Hepatocyte (in vitro differentiated cells): Measurements from ENCODE around the gene INPP5D. TPM values are rescaled to one million over a fixed set of nuclear protein-coding genes. Genes with fewer than 3 reads are reported as not detected.

ENCODE experiments used
- DNase-seq: peaks from one replicate; pipeline ENCODE4 v3.0.0-alpha.2; 2016; ENCODE audit warnings: low spot score
- H2AFZ ChIP-seq: fragments of 200-600 bp; sonication (generic); 2 replicates; pipeline ENCODE4 v1.6.0; 2016; ENCODE audit warnings: antibody characterized with exemption, mild to moderate bottlenecking
- H3K27ac ChIP-seq: fragments of 200-600 bp; sonication (generic); 2 replicates; pipeline ENCODE4 v1.5.1; 2016; ENCODE audit warnings: mild to moderate bottlenecking
- H3K27me3 ChIP-seq: fragments of 200-600 bp; sonication (generic); 2 replicates; pipeline ENCODE4 v1.6.1; 2016
- H3K36me3 ChIP-seq: fragments of 200-600 bp; sonication (generic); replicated peaks from 2 replicates; pipeline ENCODE4 v1.5.1; 2016; ENCODE audit warnings: low read depth; ENCODE audit not compliant: insufficient read depth
- H3K4me1 ChIP-seq: fragments of 200-600 bp; sonication (generic); 2 replicates; pipeline ENCODE4 v1.5.1; 2016; ENCODE audit warnings: mild to moderate bottlenecking, moderate library complexity; ENCODE audit not compliant: insufficient read depth
- H3K4me2 ChIP-seq: fragments of 200-600 bp; sonication (generic); 2 replicates; pipeline ENCODE4 v1.6.0; 2016
- H3K4me3 ChIP-seq: fragments of 200-600 bp; sonication (generic); 2 replicates; pipeline ENCODE4 v1.5.1; 2016; ENCODE audit warnings: mild to moderate bottlenecking
- H3K79me2 ChIP-seq: fragments of 200-600 bp; sonication (generic); 2 replicates; pipeline ENCODE4 v1.6.0; 2017; ENCODE audit warnings: mild to moderate bottlenecking
- H3K9me2 ChIP-seq: fragments of 200-600 bp; sonication (generic); replicated peaks from 2 replicates; pipeline ENCODE4 v1.6.0; 2017; ENCODE audit warnings: mild to moderate bottlenecking; ENCODE audit not compliant: insufficient read depth
- H3K9me3 ChIP-seq: fragments of 200-600 bp; sonication (generic); 2 replicates; pipeline ENCODE4 v1.5.1; 2016; ENCODE audit warnings: low read depth, mild to moderate bottlenecking
- H4K20me1 ChIP-seq: fragments of 200-600 bp; sonication (generic); 2 replicates; pipeline ENCODE4 v1.6.0; 2016; ENCODE audit warnings: mild to moderate bottlenecking; ENCODE audit not compliant: insufficient read depth, poor library complexity, severe bottlenecking
- CTCF ChIP-seq: fragments of 200-600 bp; sonication (generic); IDR thresholded peaks from 2 replicates; pipeline ENCODE4 v1.5.1; 2016; ENCODE audit warnings: antibody characterized with exemption, mild to moderate bottlenecking; ENCODE audit not compliant: poor library complexity
- EZH2 ChIP-seq: fragments of 200-600 bp; sonication (generic); IDR thresholded peaks from 2 replicates; pipeline ENCODE4 v1.6.1; 2016; ENCODE audit warnings: antibody characterized with exemption, mild to moderate bottlenecking, borderline replicate concordance
- EZH2phosphoT487 ChIP-seq: fragments of 200-600 bp; sonication (generic); IDR thresholded peaks from one replicate; pipeline ENCODE4 v1.6.1; 2018; ENCODE audit warnings: antibody characterized with exemption, mild to moderate bottlenecking, low read depth, moderate library complexity; ENCODE audit not compliant: unreplicated experiment, severe bottlenecking
- WGBS: methylation state at CpG from one replicate; pipeline ENCODE4 v1.1.6; 2016; ENCODE audit warnings: low lambda C conversion rate; ENCODE audit errors: missing lambda C conversion rate; 5-methylcytosine and 5-hydroxymethylcytosine counted together
- polyA plus RNA-seq: library from polyadenylated mRNA; unstranded; fragments of >200 nt; fragmentation: Nextera tagmentation; extraction: Ambion mirVana; gene quantifications from 2 replicates; pipeline ENCODE4 v1.2.1, GENCODE V29; 2016
- total RNA-seq: library from RNA; depleted of rRNA; stranded (reverse); fragments of >200 nt; gene quantifications from 2 replicates; pipeline ENCODE4 v1.2.3, GENCODE V29; 2014

INPP5D gene
- total and polyA plus RNA-seq, 2 experiments from 2014 or later, result 3.3 to 5.2 TPM

GRCh38 chr2:233130481-233131020 lies 70.4 kb downstream of the INPP5D start:
- TF ChIP-seq EZH2 (no peak), CTCF (no peak), EZH2phosphoT487 (no peak)
- Histone ChIP-seq H3K4me2 (no peak overlapping the region), H2AFZ (no peak overlapping the region), H3K36me3 (no peaks in the 10 kb centered on the region), H3K4me3 (no peak overlapping the region), H3K27me3 (no peaks in the 10 kb centered on the region), H3K27ac (no peak overlapping the region), H3K9me2 (no peaks in the 10 kb centered on the region), H3K79me2 (no peaks in the 10 kb centered on the region), H3K4me1 (peaks cover 2% of the 10 kb centered on the region), H3K9me3 (no peaks in the 10 kb centered on the region), H4K20me1 (no peaks in the 10 kb centered on the region)
- 47% methylated on average over 7 of the region's 7 CpGs for WGBS
- DNase-seq, result no peak

- DNase-seq, result no peak
- no peak overlapping the region for H3K27ac ChIP-seq
Measured at GRCh38 chr2:233131936-233132720, 72.0 kb downstream of the INPP5D start.

GRCh38 chr2:233133239-233133638 lies 73.1 kb downstream of the INPP5D start:
- 70% methylated on average over 1 of the region's 1 CpG for WGBS

More at GRCh38 chr2:233131936-233132720, 72.0 kb downstream of the INPP5D start:
- Histone ChIP-seq H3K4me2 (no peak overlapping the region), H3K79me2 (no peaks in the 10 kb centered on the region), H3K4me3 (no peak overlapping the region), H4K20me1 (no peaks in the 10 kb centered on the region), H3K27me3 (no peaks in the 10 kb centered on the region), H2AFZ (no peak overlapping the region), H3K9me3 (peaks cover 3% of the 10 kb centered on the region), H3K4me1 (peaks cover 2% of the 10 kb centered on the region), H3K9me2 (no peaks in the 10 kb centered on the region), H3K36me3 (no peaks in the 10 kb centered on the region)
- TF ChIP-seq EZH2phosphoT487, result no peak
- no peak for TF ChIP-seq CTCF
- no peak for TF ChIP-seq EZH2
- WGBS, result 83% methylated on average over 9 of the region's 9 CpGs

More at GRCh38 chr2:233133239-233133638, 73.1 kb downstream of the INPP5D start:
- H2AFZ ChIP-seq, result no peak overlapping the region
- TF ChIP-seq CTCF (no peak), EZH2phosphoT487 (no peak), EZH2 (no peak)
- no peaks in the 10 kb centered on the region for H3K36me3 ChIP-seq
- H3K9me3 ChIP-seq, result peaks cover 3% of the 10 kb centered on the region
- no peaks in the 10 kb centered on the region for H3K27me3 ChIP-seq
- H3K79me2 ChIP-seq, result no peaks in the 10 kb centered on the region
- H3K4me1 ChIP-seq, result peaks cover 2% of the 10 kb centered on the region
- no peak for DNase-seq
- no peak overlapping the region for H3K27ac ChIP-seq
- H3K9me2 ChIP-seq, result no peaks in the 10 kb centered on the region
- H3K4me3 ChIP-seq, result no peak overlapping the region
- no peaks in the 10 kb centered on the region for H4K20me1 ChIP-seq
- no peak overlapping the region for H3K4me2 ChIP-seq
